Right lobe of liver (tissue), 4 donors: ENCODE results near the gene RERE.

ENCODE experiments used
- POLR2A ChIP-seq: fragments of 450-650 bp; IDR thresholded peaks from one replicate; pipeline ENCODE4 v1.6.1; 2017; ENCODE audit warnings: antibody characterized with exemption, mild to moderate bottlenecking
- TF ChIP-seq, protein P1 (sequence below), 4 donors: fragments of 200-600 bp in 3 of 4; fragments of 450-650 bp in 1 of 4; IDR thresholded peaks; one replicate each; pipeline versions ENCODE4 v1.5.1 to v1.8.0; 2016 to 2022; ENCODE audit warnings: antibody characterized with exemption in 4 of 4, mild to moderate bottlenecking in 2 of 4
- donor health status: DM: no; HTN: no; CAD: no.
- donor health status: DM: no; HTN: no; CAD: no.
- donor health status: DM: no; HTN: yes; CAD: no.

- no peak for TF ChIP-seq POLR2A
- TF ChIP-seq, protein P1, sequence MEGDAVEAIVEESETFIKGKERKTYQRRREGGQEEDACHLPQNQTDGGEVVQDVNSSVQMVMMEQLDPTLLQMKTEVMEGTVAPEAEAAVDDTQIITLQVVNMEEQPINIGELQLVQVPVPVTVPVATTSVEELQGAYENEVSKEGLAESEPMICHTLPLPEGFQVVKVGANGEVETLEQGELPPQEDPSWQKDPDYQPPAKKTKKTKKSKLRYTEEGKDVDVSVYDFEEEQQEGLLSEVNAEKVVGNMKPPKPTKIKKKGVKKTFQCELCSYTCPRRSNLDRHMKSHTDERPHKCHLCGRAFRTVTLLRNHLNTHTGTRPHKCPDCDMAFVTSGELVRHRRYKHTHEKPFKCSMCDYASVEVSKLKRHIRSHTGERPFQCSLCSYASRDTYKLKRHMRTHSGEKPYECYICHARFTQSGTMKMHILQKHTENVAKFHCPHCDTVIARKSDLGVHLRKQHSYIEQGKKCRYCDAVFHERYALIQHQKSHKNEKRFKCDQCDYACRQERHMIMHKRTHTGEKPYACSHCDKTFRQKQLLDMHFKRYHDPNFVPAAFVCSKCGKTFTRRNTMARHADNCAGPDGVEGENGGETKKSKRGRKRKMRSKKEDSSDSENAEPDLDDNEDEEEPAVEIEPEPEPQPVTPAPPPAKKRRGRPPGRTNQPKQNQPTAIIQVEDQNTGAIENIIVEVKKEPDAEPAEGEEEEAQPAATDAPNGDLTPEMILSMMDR (IDR thresholded peaks at IDR 0.05) = no peak
Measured at GRCh38 chr1:8350914-8351684, 466.3 kb downstream of the RERE start.
